WERI-Rb-1 (cell line): ENCODE measurements around the gene EXOSC7.

Source experiments
- DNase-seq: peaks from one replicate; pipeline ENCODE4 v3.0.0-alpha.2; 2020
- H3K27ac ChIP-seq: fragments of 250-450 bp; sonication (Bioruptor Pico); 2 replicates; pipeline ENCODE4 v1.5.1; 2020; ENCODE audit warnings: mild to moderate bottlenecking, moderate library complexity
- H3K27me3 ChIP-seq: fragments of 250-450 bp; sonication (Bioruptor Pico); 2 replicates; pipeline ENCODE4 v1.5.1; 2021; ENCODE audit warnings: mild to moderate bottlenecking, low read depth, moderate library complexity; ENCODE audit not compliant: insufficient read depth, severe bottlenecking
- H3K36me3 ChIP-seq: fragments of 250-450 bp; sonication (Bioruptor Pico); 2 replicates; pipeline ENCODE4 v1.5.1; 2020; ENCODE audit warnings: mild to moderate bottlenecking, moderate library complexity
- H3K4me3 ChIP-seq: 2 replicates; pipeline ENCODE4 v1.5.1; 2011; ENCODE audit warnings: low read depth, mild to moderate bottlenecking, control low read depth, low read length
- H3K9me3 ChIP-seq: fragments of 250-450 bp; sonication (Bioruptor Pico); 2 replicates; pipeline ENCODE4 v1.5.1; 2021; ENCODE audit warnings: mild to moderate bottlenecking, moderate library complexity; ENCODE audit not compliant: severe bottlenecking
- CTCF ChIP-seq: IDR thresholded peaks from 2 replicates; pipeline ENCODE4 v1.5.1; 2011; ENCODE audit warnings: low read depth, mild to moderate bottlenecking, control low read depth, inconsistent platforms, low read length

The EXOSC7 gene

DNA sequence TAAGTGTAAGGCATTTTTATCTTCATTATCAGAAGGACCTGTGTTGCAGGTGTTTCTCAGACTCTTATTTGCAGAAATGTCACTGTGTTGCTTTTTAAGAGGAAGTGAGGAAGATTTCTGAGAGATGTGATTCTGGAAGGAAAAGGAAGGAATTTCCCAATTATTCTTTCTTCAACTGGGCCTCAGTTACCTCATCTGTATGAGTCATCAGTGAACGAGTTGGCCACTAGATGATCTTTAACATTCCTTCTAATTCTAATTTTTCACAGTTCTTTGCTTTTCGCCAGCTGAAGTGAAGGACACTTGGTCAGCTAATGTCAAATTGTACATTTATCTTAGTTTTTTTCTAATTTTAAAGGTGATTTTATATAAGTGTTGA lies 79.0 kb downstream of the EXOSC7 start:
- DNase-seq, result no peak
- no peaks in the 10 kb centered on the region for H3K9me3 ChIP-seq
- H3K4me3 ChIP-seq, result no peak overlapping the region
- H3K27me3 ChIP-seq, result no peaks in the 10 kb centered on the region
- no peak overlapping the region for H3K27ac ChIP-seq
- no peak for TF ChIP-seq CTCF
- H3K36me3 ChIP-seq, result no peaks in the 10 kb centered on the region

GRCh38 chr3:45055411-45056143 lies 79.5 kb downstream of the EXOSC7 start:
- no peak overlapping the region for H3K4me3 ChIP-seq
- peak; percentile 66 for TF ChIP-seq CTCF

DNA sequence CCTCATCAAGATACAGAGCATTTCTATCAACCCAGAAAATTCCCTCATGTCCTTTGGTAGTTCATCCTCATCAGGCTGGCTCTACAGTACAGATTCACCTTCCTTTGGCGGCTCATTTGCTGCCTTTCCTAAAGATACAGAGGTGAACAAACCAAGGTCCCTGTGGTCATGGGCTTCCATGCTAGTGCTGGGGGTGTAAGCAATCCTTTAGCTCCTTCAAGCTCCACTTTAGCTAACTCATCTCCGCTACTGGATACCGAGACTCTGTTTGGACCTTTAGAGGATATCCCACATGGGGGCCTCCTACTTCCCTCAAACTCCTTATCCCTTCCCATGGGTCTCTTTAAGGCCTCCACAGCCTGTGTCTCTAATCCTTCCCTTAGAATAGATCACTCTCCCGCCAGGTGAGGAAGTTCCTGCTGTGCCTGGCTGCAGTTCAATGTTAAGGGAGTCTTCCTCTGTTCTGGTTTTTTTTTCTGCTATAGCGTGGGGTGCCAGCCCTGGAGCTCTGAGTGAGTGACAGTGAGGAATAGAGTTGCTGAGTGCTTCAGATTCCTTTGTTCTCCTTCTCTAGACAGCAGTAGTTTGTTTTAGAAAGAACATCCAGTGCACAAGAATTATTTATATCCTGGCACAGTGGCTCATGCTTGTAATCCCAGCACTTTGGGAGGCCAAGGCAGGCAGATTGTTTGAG lies 80.7 kb downstream of the EXOSC7 start:
- no peaks in the 10 kb centered on the region for H3K36me3 ChIP-seq
- no peak for TF ChIP-seq CTCF
- H3K27ac ChIP-seq, result no peak overlapping the region
- no peaks in the 10 kb centered on the region for H3K27me3 ChIP-seq
- no peaks in the 10 kb centered on the region for H3K9me3 ChIP-seq
- DNase-seq, result no peak
- H3K4me3 ChIP-seq, result no peak overlapping the region

More at GRCh38 chr3:45055411-45056143, 79.5 kb downstream of the EXOSC7 start:
- DNase-seq, result peak; percentile 60
- H3K36me3 ChIP-seq, result no peaks in the 10 kb centered on the region
- H3K9me3 ChIP-seq, result no peaks in the 10 kb centered on the region
- H3K27ac ChIP-seq, result no peak overlapping the region
- H3K27me3 ChIP-seq, result no peaks in the 10 kb centered on the region

- TF ChIP-seq CTCF, result no peak
- Histone ChIP-seq H3K4me3 (no peak overlapping the region), H3K27ac (no peak overlapping the region), H3K27me3 (no peaks in the 10 kb centered on the region), H3K9me3 (no peaks in the 10 kb centered on the region), H3K36me3 (no peaks in the 10 kb centered on the region)
- DNase-seq, result no peak
Observed at GRCh38 chr3:45057557-45057956, 81.5 kb downstream of the EXOSC7 start.

DNA sequence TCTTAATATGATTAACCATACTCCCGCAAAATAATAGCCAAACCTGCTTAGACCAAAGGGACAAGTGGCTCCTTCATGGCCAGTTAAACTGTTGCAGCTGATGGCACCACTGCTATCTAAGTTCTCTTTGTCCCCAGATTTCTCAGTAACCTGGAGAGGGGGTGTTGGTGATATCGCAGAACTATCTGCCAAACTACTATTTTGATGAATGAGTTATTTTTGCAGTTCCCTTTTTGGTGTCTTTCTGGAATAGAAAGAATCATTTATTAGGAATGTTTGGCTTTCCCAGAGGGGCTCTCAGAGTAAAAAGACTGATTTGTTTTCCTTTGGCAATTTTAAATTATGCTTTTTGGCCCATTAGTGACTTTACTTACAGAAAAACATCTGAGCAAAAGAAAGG lies 83.1 kb downstream of the EXOSC7 start:
- TF ChIP-seq CTCF, result no peak
- H3K4me3 ChIP-seq, result no peak overlapping the region
- DNase-seq, result no peak
- H3K27ac ChIP-seq, result no peak overlapping the region
- no peaks in the 10 kb centered on the region for H3K27me3 ChIP-seq
- H3K9me3 ChIP-seq, result no peaks in the 10 kb centered on the region
- no peaks in the 10 kb centered on the region for H3K36me3 ChIP-seq
